Panc1 (cell line): ENCODE measurements around the gene GAPVD1. TPM values are rescaled to one million over a fixed set of nuclear protein-coding genes. Genes with fewer than 3 reads are reported as not detected.

Experiments
- ATAC-seq: fragments of 200-7000 bp; cut with Tn5 transposase; 2 replicates; pipeline ENCODE4 v1.9.1; 2020; ENCODE audit warnings: mild to moderate bottlenecking, moderate library complexity
- BruUV-seq: library from RNA; stranded (reverse); fragments of 400-500 nt; replicated peaks from 2 replicates; lab custom pipeline; 2021; lab: Mats Ljungman, UMichigan
- CTCF ChIA-PET: fragments of 300-600 bp; sonication (Branson Sonifier 250); formaldehyde crosslinking; loops from one replicate; lab custom pipeline; 2022; ENCODE audit warnings: antibody characterized with exemption; lab: Charles Lee
- POLR2A ChIA-PET: fragments of 300-600 bp; sonication (Branson Sonifier 250); formaldehyde crosslinking; loops from one replicate; lab custom pipeline; 2022; ENCODE audit warnings: antibody characterized with exemption; lab: Charles Lee
- DNase-seq: peaks from one replicate; pipeline ENCODE4 v3.0.0-alpha.2; 2010; ENCODE audit warnings: low read depth, low spot score
- H3K27ac ChIP-seq: 2 replicates; pipeline ENCODE4 v1.5.1; 2011; ENCODE audit warnings: mild to moderate bottlenecking, low read length, inconsistent platforms
- H3K27me3 ChIP-seq: fragments of 200-500 bp; sonication (Bioruptor generic); 2 replicates; pipeline ENCODE4 v1.6.0; 2014; ENCODE audit warnings: low read length, inconsistent platforms; ENCODE audit not compliant: control insufficient read depth, insufficient read depth
- H3K36me3 ChIP-seq: fragments of 200-500 bp; sonication (Bioruptor generic); 2 replicates; pipeline ENCODE4 v1.5.1; 2014; ENCODE audit warnings: inconsistent platforms, mild to moderate bottlenecking, low read length, moderate library complexity; ENCODE audit not compliant: control insufficient read depth, insufficient read depth
- H3K4me1 ChIP-seq: 2 replicates; pipeline ENCODE4 v1.5.1; 2011; ENCODE audit warnings: inconsistent platforms, mild to moderate bottlenecking, low read length, moderate library complexity; ENCODE audit not compliant: control insufficient read depth, insufficient read depth
- H3K4me3 ChIP-seq, 2 experiments: 2 replicates each; pipeline ENCODE4 v1.5.1; 2011 to 2012; ENCODE audit warnings: low read depth in 2 of 2, low read length in 2 of 2, mild to moderate bottlenecking in 2 of 2, inconsistent platforms in 1 of 2, moderate library complexity in 1 of 2
- H3K9me3 ChIP-seq: fragments of 200-500 bp; sonication (Bioruptor generic); 2 replicates; pipeline ENCODE4 v1.5.1; 2014; ENCODE audit warnings: low read depth, mild to moderate bottlenecking, inconsistent platforms, low read length, moderate library complexity; ENCODE audit not compliant: control insufficient read depth, insufficient read depth
- POLR2AphosphoS5 ChIP-seq: IDR thresholded peaks from 2 replicates; pipeline ENCODE4 v1.6.1; 2012; ENCODE audit warnings: mild to moderate bottlenecking, low read depth, low read length, moderate library complexity
- SIN3A ChIP-seq: IDR thresholded peaks from 2 replicates; pipeline ENCODE4 v1.6.1; 2012; ENCODE audit warnings: low read depth, mild to moderate bottlenecking, low read length, moderate library complexity, borderline replicate concordance; ENCODE audit not compliant: insufficient read depth
- TCF7L2 ChIP-seq: IDR thresholded peaks from 2 replicates; pipeline ENCODE4 v1.6.1; 2011; ENCODE audit warnings: mild to moderate bottlenecking, low read depth, low read length, inconsistent platforms
- in situ Hi-C: cut with HindIII; loops from 2 replicates; pipeline ENCODE4 v1.10.0; 2016; ENCODE audit warnings: low sequenced_read_pairs, low pct_unique_long_range_greater_than_20kb
- intact Hi-C: fragments of 100-400 bp; cut with micrococcal nuclease; formaldehyde crosslinking; loops from one replicate; pipeline ENCODE4 v1.10.0; 2022; ENCODE audit not compliant: unreplicated experiment
- total RNA-seq: library from RNA; stranded (reverse); gene quantifications from one replicate; pipeline ENCODE4 v1.2.1, GENCODE V29; 2021; ENCODE audit not compliant: unreplicated experiment
- TF ChIP-seq, protein P1 (sequence below), 2 experiments: IDR thresholded peaks; 2 replicates each; pipeline ENCODE4 v1.6.1; 2011 to 2012; ENCODE audit warnings: low read depth in 2 of 2, control low read depth in 1 of 2, low read length in 1 of 2, mild to moderate bottlenecking in 1 of 2, moderate library complexity in 1 of 2; ENCODE audit not compliant: insufficient read depth in 1 of 2
- TF ChIP-seq, protein P2 (sequence below): fragments of 450-650 bp; IDR thresholded peaks from 2 replicates; pipeline ENCODE4 v1.5.1; 2017; ENCODE audit warnings: mild to moderate bottlenecking

Gene GAPVD1
- total RNA-seq, 1 experiment from 2014 or later: 48.6 TPM

DNA sequence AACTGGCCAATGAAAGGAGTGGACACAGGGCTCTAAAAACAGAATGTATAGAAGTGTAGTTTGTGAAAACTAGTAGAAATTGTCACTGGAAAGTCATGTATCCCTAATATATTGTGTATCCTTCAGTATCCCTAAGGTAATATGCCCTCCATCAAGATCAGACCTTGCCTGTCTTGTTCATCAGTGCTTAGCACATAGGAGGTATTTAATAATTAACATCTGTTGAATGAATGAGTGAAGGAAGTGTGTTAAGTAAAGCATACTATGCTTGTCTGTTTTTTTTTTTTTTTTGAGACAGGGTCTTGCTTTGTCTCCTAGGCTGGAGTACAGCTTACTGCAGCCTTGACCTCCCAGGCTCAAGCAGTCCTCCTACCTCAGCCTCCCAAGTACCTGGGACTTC, 15.8 kb downstream of the GAPVD1 start:
- DNase-seq: no peak
- BruUV-seq: no TSS peak
- Histone ChIP-seq H3K4me1 (peaks cover 4% of the 10 kb centered on the region; the same call in 1 of the 2 replicates), H3K27ac (no peak overlapping the region), H3K27me3 (no peaks in the 10 kb centered on the region), H3K36me3 (no peaks in the 10 kb centered on the region), H3K4me3 (no peak overlapping the region), H3K9me3 (no peaks in the 10 kb centered on the region)
- no peak for ATAC-seq
- TF ChIP-seq, protein P1, sequence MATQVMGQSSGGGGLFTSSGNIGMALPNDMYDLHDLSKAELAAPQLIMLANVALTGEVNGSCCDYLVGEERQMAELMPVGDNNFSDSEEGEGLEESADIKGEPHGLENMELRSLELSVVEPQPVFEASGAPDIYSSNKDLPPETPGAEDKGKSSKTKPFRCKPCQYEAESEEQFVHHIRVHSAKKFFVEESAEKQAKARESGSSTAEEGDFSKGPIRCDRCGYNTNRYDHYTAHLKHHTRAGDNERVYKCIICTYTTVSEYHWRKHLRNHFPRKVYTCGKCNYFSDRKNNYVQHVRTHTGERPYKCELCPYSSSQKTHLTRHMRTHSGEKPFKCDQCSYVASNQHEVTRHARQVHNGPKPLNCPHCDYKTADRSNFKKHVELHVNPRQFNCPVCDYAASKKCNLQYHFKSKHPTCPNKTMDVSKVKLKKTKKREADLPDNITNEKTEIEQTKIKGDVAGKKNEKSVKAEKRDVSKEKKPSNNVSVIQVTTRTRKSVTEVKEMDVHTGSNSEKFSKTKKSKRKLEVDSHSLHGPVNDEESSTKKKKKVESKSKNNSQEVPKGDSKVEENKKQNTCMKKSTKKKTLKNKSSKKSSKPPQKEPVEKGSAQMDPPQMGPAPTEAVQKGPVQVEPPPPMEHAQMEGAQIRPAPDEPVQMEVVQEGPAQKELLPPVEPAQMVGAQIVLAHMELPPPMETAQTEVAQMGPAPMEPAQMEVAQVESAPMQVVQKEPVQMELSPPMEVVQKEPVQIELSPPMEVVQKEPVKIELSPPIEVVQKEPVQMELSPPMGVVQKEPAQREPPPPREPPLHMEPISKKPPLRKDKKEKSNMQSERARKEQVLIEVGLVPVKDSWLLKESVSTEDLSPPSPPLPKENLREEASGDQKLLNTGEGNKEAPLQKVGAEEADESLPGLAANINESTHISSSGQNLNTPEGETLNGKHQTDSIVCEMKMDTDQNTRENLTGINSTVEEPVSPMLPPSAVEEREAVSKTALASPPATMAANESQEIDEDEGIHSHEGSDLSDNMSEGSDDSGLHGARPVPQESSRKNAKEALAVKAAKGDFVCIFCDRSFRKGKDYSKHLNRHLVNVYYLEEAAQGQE (IDR thresholded peaks at IDR 0.05; ENCODE audit: insufficient read depth in 1 of 2, low read depth in 2 of 2, low read length in 1 of 2): no peak
- TF ChIP-seq, protein P2, sequence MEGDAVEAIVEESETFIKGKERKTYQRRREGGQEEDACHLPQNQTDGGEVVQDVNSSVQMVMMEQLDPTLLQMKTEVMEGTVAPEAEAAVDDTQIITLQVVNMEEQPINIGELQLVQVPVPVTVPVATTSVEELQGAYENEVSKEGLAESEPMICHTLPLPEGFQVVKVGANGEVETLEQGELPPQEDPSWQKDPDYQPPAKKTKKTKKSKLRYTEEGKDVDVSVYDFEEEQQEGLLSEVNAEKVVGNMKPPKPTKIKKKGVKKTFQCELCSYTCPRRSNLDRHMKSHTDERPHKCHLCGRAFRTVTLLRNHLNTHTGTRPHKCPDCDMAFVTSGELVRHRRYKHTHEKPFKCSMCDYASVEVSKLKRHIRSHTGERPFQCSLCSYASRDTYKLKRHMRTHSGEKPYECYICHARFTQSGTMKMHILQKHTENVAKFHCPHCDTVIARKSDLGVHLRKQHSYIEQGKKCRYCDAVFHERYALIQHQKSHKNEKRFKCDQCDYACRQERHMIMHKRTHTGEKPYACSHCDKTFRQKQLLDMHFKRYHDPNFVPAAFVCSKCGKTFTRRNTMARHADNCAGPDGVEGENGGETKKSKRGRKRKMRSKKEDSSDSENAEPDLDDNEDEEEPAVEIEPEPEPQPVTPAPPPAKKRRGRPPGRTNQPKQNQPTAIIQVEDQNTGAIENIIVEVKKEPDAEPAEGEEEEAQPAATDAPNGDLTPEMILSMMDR: no peak
- TF ChIP-seq SIN3A (no peak), TCF7L2 (no peak), POLR2AphosphoS5 (no peak)
- intact Hi-C loops (no loop called here), in situ Hi-C loops (no loop called here)
- CTCF ChIA-PET: no interaction called here
- POLR2A ChIA-PET: no interaction called here

DNA sequence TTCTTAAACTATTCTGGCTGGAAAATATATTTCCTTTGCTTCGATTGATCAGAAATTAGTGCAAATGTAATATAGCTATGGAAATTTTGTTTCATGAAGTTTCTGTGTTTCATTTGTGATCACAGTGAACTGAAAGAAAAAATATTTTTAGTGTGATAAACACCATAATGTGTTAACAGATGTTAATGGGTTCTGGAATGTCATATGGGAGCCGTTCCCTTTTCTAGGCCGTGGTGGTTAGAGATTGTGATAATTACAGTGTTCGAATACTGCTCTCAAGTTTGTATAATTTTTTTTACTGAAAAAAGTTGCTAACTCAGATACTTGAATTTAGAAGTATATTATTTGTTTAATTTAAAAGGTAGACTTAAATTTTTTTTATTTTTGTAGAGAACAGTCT, 19.3 kb downstream of the GAPVD1 start:
- DNase-seq: no peak
- in situ Hi-C loops: no loop called here

More for the DNA sequence above, 19.3 kb downstream of the GAPVD1 start:
- no peaks in the 10 kb centered on the region for H3K27me3 ChIP-seq
- ChIA-PET POLR2A (interaction anchor here (0.7 kb wide), 1 partner anchor 54 kb away, joined by 3 read pairs; no protein-coding TSS in a partner anchor), CTCF (no interaction called here)
- TF ChIP-seq, protein P1 (IDR thresholded peaks at IDR 0.05; ENCODE audit: insufficient read depth in 1 of 2, low read depth in 2 of 2, low read length in 1 of 2): no peak
- TF ChIP-seq SIN3A: no peak
- no peak for TF ChIP-seq TCF7L2
- TF ChIP-seq POLR2AphosphoS5: no peak
- TF ChIP-seq, protein P2: no peak
- H3K4me3 ChIP-seq: no peak overlapping the region
- no peaks in the 10 kb centered on the region for H3K36me3 ChIP-seq
- H3K4me1 ChIP-seq: peaks cover 5% of the 10 kb centered on the region; the same call in 1 of the 2 replicates
- H3K27ac ChIP-seq: no peak overlapping the region
- no peaks in the 10 kb centered on the region for H3K9me3 ChIP-seq
- ATAC-seq: no peak
- intact Hi-C loops: no loop called here
- BruUV-seq: no TSS peak
